ENCODE data around the gene RPS6KA2. TPM values are rescaled to one million over a fixed set of nuclear protein-coding genes. Genes with fewer than 3 reads are reported as not detected.
A peak's percentile ranks its signal among the peaks of the same experiment; 100 is the strongest.

The RPS6KA2 gene
- total and polyA plus RNA-seq, 3 donors from 2014 or later, result 18.4 to 21.7 (median 19.8) TPM

- Histone ChIP-seq H3K4me1 (no peaks in the 10 kb centered on the region), H3K4me3 (no peak overlapping the region), H3K27me3 (no peaks in the 10 kb centered on the region), H3K36me3 (ENCODE audit: low read depth, missing control alignments) (no peaks in the 10 kb centered on the region), H3K9me3 (no peaks in the 10 kb centered on the region), H3K27ac (no peak overlapping the region)
- no peak for TF ChIP-seq POLR2A (IDR thresholded peaks at IDR 0.05)
- TF ChIP-seq CTCF (IDR thresholded peaks at IDR 0.05), result no peak
- intact Hi-C loops (cut with DNase I; ENCODE audit: low total_unique reads), result no loop called here
- 94% methylated on average over 6 of the region's 6 CpGs for WGBS, 2 donors
- no peak for DNase-seq
Measured at GRCh38 chr6:166417285-166417691, 209.8 kb downstream of the RPS6KA2 start.

DNA sequence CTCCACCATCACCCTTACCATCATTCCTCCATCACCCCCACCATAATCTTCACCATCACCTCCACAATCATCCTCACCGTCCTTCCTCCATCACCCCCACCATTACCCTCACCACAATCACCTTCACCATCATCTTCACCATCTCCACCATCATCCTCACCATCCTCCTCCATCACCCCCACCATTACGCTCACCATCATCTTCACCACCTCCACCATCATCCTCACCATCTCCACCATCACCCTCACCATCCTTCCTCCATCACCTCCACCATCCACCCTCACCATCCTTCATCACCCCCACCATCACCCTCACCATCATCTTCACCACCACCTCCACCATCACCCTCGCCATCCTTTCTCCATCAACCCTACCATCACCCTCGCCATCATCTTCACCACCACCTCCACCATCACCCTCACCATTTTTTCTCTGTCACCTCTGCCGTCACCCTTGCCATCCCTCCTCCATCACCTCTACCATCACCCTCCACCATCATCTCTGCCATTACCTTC is 211.2 kb downstream of the RPS6KA2 start:
- no peaks in the 10 kb centered on the region for H3K27me3 ChIP-seq
- H3K9me3 ChIP-seq, result no peaks in the 10 kb centered on the region
- no peaks in the 10 kb centered on the region for H3K36me3 ChIP-seq (ENCODE audit: low read depth, missing control alignments)
- 71 to 80% methylated on average over 5 of the region's 5 CpGs for WGBS, 2 donors
- no peak overlapping the region for H3K4me3 ChIP-seq
- DNase-seq, result no peak
- no peak for TF ChIP-seq POLR2A (IDR thresholded peaks at IDR 0.05)
- no peak for TF ChIP-seq CTCF (IDR thresholded peaks at IDR 0.05)
- intact Hi-C loops (cut with DNase I; ENCODE audit: low total_unique reads), result no loop called here
- H3K4me1 ChIP-seq, result no peaks in the 10 kb centered on the region
- H3K27ac ChIP-seq, result no peak overlapping the region

- intact Hi-C loops (cut with DNase I; ENCODE audit: low total_unique reads), result no loop called here
- WGBS, 2 donors, result 86 to 88% methylated on average over 5 of the region's 5 CpGs
- DNase-seq, result no peak
- Histone ChIP-seq H3K4me1 (no peaks in the 10 kb centered on the region), H3K4me3 (no peak overlapping the region), H3K27me3 (no peaks in the 10 kb centered on the region), H3K9me3 (no peaks in the 10 kb centered on the region), H3K27ac (no peak overlapping the region), H3K36me3 (ENCODE audit: low read depth, missing control alignments) (no peaks in the 10 kb centered on the region)
- TF ChIP-seq POLR2A (IDR thresholded peaks at IDR 0.05) (no peak), CTCF (IDR thresholded peaks at IDR 0.05) (no peak)
Measured at GRCh38 chr6:166415306-166415705, 211.7 kb downstream of the RPS6KA2 start.

GRCh38 chr6:166413491-166413951 is 213.5 kb downstream of the RPS6KA2 start:
- H3K36me3 ChIP-seq (ENCODE audit: low read depth, missing control alignments), result no peaks in the 10 kb centered on the region
- intact Hi-C loops (cut with DNase I; ENCODE audit: low total_unique reads), result no loop called here
- no peaks in the 10 kb centered on the region for H3K9me3 ChIP-seq
- no peak for DNase-seq
- no peak overlapping the region for H3K27ac ChIP-seq
- no peaks in the 10 kb centered on the region for H3K27me3 ChIP-seq
- no peaks in the 10 kb centered on the region for H3K4me1 ChIP-seq
- no peak overlapping the region for H3K4me3 ChIP-seq
- 76 to 90% methylated on average over 17 of the region's 17 CpGs for WGBS, 2 donors
- no peak for TF ChIP-seq CTCF (IDR thresholded peaks at IDR 0.05)
- TF ChIP-seq POLR2A (IDR thresholded peaks at IDR 0.05), result no peak

DNA sequence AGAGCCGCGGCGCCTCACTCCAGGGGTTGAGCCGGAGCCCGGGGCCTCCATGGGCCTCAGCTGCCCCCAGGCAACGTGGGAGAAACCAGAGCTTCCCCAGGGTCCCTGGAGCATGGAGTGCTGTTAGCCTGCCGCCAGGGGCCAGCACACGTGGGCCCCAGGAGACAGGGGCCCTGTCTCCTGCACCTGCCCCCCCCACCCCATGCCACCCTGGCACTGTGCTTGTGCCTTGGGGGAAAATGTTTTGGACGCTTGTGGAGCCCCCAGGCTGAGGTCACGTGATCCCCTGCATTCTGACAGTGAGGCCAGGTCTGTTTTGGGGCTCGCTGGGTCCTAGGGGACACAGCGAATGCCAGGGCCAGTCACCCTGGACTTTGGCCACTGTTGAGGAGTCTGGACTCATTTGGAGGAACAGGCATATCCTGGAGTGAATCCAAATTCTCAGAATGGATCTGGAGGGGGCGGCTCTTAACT is 214.1 kb downstream of the RPS6KA2 start:
- no peaks in the 10 kb centered on the region for H3K9me3 ChIP-seq
- H3K4me1 ChIP-seq, result no peaks in the 10 kb centered on the region
- intact Hi-C loops (cut with DNase I; ENCODE audit: low total_unique reads), result no loop called here
- H3K36me3 ChIP-seq (ENCODE audit: low read depth, missing control alignments), result no peaks in the 10 kb centered on the region
- no peak for DNase-seq
- TF ChIP-seq CTCF (IDR thresholded peaks at IDR 0.05) (no peak), POLR2A (IDR thresholded peaks at IDR 0.05) (no peak)
- 79 to 88% methylated on average over 5 to 13 of the region's 13 CpGs for WGBS, 2 donors
- peak overlapping the region in 1 of 2 donors; percentile 20 for H3K4me3 ChIP-seq
- no peak overlapping the region for H3K27ac ChIP-seq
- H3K27me3 ChIP-seq, result no peaks in the 10 kb centered on the region

All from testis (tissue), 3 donors.